Measurements from ENCODE around the gene ABCC11.

ABCC11 gene

DNA sequence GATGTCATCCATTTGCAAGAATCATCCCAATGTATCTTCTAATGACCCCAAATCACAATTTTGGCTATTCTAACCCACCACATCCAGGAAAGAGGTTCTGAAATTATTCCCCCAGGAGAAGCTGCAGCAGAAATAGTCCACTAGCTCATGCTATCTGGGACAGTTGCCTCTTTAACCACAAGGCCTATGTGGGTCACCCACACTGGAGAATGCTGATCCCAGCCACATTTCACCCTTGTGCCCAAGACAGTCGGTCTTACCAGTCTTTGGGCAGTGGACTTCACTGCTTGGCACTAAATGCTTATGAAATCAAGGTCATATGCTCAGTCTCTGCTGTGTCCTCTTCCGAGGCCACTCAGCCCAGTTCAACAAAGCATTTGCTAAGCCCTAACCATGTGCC, 118.6 kb downstream of the ABCC11 start:
- Histone ChIP-seq H3K36me3 (ENCODE audit: control insufficient read depth in 4 of 4, insufficient read depth in 4 of 4, low read length in 3 of 4) (no peaks in the 10 kb centered on the region), H3K9me3 (ENCODE audit: control extremely low read depth in 1 of 5, control insufficient read depth in 4 of 5, insufficient read depth in 2 of 5, low read depth in 1 of 5, low read length in 4 of 5) (no peaks in the 10 kb centered on the region), H3K4me3 (ENCODE audit: control insufficient read depth in 1 of 7, extremely low read depth in 1 of 7, insufficient read depth in 4 of 7, low read depth in 2 of 7, low read length in 6 of 7) (no peak overlapping the region), H3K4me1 (ENCODE audit: control extremely low read depth in 1 of 4, control insufficient read depth in 4 of 4, insufficient read depth in 4 of 4, low read length in 3 of 4) (no peaks in the 10 kb centered on the region), H3K27me3 (replicated peaks in 2 of 5; ENCODE audit: control insufficient read depth in 4 of 5, insufficient read depth in 5 of 5, low read length in 4 of 5) (peaks cover 0 to 2% (median 0%) of the 10 kb centered on the region in 5 experiments), H3K27ac (ENCODE audit: insufficient read depth in 1 of 2, low read depth in 1 of 2, low read length in 2 of 2, poor library complexity in 1 of 2, severe bottlenecking in 2 of 2) (no peak overlapping the region)
- WGBS (ENCODE audit: insufficient coverage), result 93% methylated on average over 2 of the region's 2 CpGs
- DNase-seq, result no peak
- ChIA-PET POLR2A (no interaction called here), CTCF (interaction anchor here (1.6 kb wide), 1 partner anchor 9 kb away, joined by 3 read pairs; no protein-coding TSS in a partner anchor)

DNA sequence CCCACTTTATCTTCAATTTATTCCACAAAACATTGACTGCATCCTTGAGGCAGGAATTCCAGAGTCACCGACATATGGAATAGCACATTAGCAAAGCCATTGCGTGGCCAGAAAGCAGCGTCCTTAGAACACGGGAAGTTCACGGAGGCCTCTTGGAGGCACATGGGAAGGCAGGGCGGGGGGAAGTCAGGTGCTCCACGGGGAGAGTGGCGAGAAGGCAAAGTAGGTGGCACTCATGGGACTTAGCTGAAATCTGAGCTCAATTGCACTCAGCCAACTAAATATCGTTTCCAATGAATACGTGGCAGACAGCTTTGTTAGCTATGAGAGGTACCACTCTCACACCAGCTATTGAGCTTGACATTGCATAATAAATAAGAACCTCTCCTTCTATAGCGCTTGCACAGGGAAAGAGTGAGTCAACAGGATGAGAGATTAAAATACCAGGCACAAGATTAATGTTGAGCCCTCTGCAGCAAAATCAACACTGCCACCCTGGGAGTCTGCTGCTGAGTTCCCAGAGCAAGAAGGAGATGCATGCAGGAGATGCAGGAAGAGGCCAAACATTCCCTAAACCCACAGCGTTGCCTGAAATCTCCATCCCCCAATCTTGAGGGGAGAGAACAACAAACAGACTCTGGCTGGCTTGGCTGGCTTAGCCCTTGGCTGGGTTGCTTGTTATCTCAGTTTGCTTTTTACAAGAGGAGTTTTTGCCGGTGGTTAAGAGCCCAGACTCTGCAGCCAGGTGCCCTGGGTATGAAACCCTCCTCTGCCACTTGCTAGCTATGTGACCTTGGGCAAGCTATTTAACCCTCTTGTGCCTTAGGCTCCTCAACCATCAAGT, 120.3 kb downstream of the ABCC11 start:
- no peaks in the 10 kb centered on the region for H3K9me3 ChIP-seq (ENCODE audit: control extremely low read depth in 1 of 5, control insufficient read depth in 4 of 5, insufficient read depth in 2 of 5, low read depth in 1 of 5, low read length in 4 of 5)
- DNase-seq, result no peak
- no peaks in the 10 kb centered on the region for H3K4me1 ChIP-seq (ENCODE audit: control extremely low read depth in 1 of 4, control insufficient read depth in 4 of 4, insufficient read depth in 4 of 4, low read length in 3 of 4)
- CTCF ChIA-PET, result interaction anchor here (0.5 to 0.6 kb wide), 2 partner anchors 21 to 28 kb away, joined by 3 to 4 read pairs; no protein-coding TSS in a partner anchor
- H3K27ac ChIP-seq (ENCODE audit: insufficient read depth in 1 of 2, low read depth in 1 of 2, low read length in 2 of 2, poor library complexity in 1 of 2, severe bottlenecking in 2 of 2), result no peak overlapping the region
- H3K27me3 ChIP-seq (replicated peaks in 2 of 5; ENCODE audit: control insufficient read depth in 4 of 5, insufficient read depth in 5 of 5, low read length in 4 of 5), result peaks cover 0 to 2% (median 0%) of the 10 kb centered on the region in 5 experiments
- POLR2A ChIA-PET, result no interaction called here
- H3K36me3 ChIP-seq (ENCODE audit: control insufficient read depth in 4 of 4, insufficient read depth in 4 of 4, low read length in 3 of 4), result no peaks in the 10 kb centered on the region
- WGBS (ENCODE audit: insufficient coverage), result 76% methylated on average over 13 of the region's 13 CpGs
- H3K4me3 ChIP-seq (ENCODE audit: control insufficient read depth in 1 of 7, extremely low read depth in 1 of 7, insufficient read depth in 4 of 7, low read depth in 2 of 7, low read length in 6 of 7), result no peak overlapping the region

DNA sequence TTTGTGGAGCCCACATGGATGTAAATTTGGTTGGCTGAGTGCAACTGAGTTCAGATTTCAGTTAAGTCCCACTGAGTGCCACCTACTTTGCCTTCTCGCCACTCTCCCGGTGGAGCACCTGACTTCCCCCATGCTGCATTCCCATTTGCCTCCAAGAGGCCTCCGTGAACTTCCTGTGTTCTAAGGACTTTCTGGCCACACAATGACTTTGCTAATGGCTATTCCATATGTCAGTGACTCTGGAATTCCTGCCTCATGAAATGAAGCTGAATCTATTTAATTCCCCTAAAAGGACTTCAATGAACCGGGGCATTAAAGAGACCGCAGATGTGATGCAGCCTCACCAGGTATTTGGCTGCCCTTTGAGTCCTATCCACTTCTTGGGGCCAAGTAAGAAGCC, 121.5 kb downstream of the ABCC11 start:
- Histone ChIP-seq H3K27ac (ENCODE audit: insufficient read depth in 1 of 2, low read depth in 1 of 2, low read length in 2 of 2, poor library complexity in 1 of 2, severe bottlenecking in 2 of 2) (no peak overlapping the region), H3K9me3 (ENCODE audit: control extremely low read depth in 1 of 5, control insufficient read depth in 4 of 5, insufficient read depth in 2 of 5, low read depth in 1 of 5, low read length in 4 of 5) (no peaks in the 10 kb centered on the region), H3K4me3 (ENCODE audit: control insufficient read depth in 1 of 7, extremely low read depth in 1 of 7, insufficient read depth in 4 of 7, low read depth in 2 of 7, low read length in 6 of 7) (no peak overlapping the region), H3K4me1 (ENCODE audit: control extremely low read depth in 1 of 4, control insufficient read depth in 4 of 4, insufficient read depth in 4 of 4, low read length in 3 of 4) (no peaks in the 10 kb centered on the region), H3K27me3 (replicated peaks in 2 of 5; ENCODE audit: control insufficient read depth in 4 of 5, insufficient read depth in 5 of 5, low read length in 4 of 5) (no peaks in the 10 kb centered on the region), H3K36me3 (ENCODE audit: control insufficient read depth in 4 of 4, insufficient read depth in 4 of 4, low read length in 3 of 4) (no peaks in the 10 kb centered on the region)
- WGBS (ENCODE audit: insufficient coverage), result 84% methylated on average over 5 of the region's 5 CpGs
- no peak for DNase-seq
- POLR2A ChIA-PET, result no interaction called here
- CTCF ChIA-PET, result no interaction called here

DNA sequence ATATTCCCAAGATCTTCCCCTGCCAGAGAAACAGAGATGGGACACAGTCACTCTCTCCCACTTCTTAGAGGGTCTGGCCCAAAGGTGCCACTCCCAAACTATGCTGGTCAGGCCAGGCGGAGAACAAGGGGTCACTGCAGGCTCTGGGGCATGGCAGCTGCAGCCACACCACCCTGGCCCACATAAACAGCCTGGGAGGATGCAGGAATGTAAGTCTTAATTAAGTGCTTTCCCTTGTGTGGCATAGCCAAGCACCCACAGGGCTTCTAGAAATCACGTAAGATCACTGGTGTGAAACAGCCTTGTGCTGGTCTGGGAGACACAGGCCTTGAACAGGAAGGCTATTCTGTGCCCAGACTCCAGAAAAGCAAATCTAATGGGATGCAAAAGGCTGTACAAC, 123.1 kb downstream of the ABCC11 start:
- WGBS (ENCODE audit: insufficient coverage), result 100% methylated on average over 1 of the region's 2 CpGs
- Histone ChIP-seq H3K4me3 (ENCODE audit: control insufficient read depth in 1 of 7, extremely low read depth in 1 of 7, insufficient read depth in 4 of 7, low read depth in 2 of 7, low read length in 6 of 7) (no peak overlapping the region), H3K27ac (ENCODE audit: insufficient read depth in 1 of 2, low read depth in 1 of 2, low read length in 2 of 2, poor library complexity in 1 of 2, severe bottlenecking in 2 of 2) (no peak overlapping the region), H3K36me3 (ENCODE audit: control insufficient read depth in 4 of 4, insufficient read depth in 4 of 4, low read length in 3 of 4) (no peaks in the 10 kb centered on the region), H3K27me3 (replicated peaks in 2 of 5; ENCODE audit: control insufficient read depth in 4 of 5, insufficient read depth in 5 of 5, low read length in 4 of 5) (no peaks in the 10 kb centered on the region), H3K9me3 (ENCODE audit: control extremely low read depth in 1 of 5, control insufficient read depth in 4 of 5, insufficient read depth in 2 of 5, low read depth in 1 of 5, low read length in 4 of 5) (no peaks in the 10 kb centered on the region), H3K4me1 (ENCODE audit: control extremely low read depth in 1 of 4, control insufficient read depth in 4 of 4, insufficient read depth in 4 of 4, low read length in 3 of 4) (no peaks in the 10 kb centered on the region)
- no peak for DNase-seq
- POLR2A ChIA-PET, result no interaction called here
- CTCF ChIA-PET, result no interaction called here

DNA sequence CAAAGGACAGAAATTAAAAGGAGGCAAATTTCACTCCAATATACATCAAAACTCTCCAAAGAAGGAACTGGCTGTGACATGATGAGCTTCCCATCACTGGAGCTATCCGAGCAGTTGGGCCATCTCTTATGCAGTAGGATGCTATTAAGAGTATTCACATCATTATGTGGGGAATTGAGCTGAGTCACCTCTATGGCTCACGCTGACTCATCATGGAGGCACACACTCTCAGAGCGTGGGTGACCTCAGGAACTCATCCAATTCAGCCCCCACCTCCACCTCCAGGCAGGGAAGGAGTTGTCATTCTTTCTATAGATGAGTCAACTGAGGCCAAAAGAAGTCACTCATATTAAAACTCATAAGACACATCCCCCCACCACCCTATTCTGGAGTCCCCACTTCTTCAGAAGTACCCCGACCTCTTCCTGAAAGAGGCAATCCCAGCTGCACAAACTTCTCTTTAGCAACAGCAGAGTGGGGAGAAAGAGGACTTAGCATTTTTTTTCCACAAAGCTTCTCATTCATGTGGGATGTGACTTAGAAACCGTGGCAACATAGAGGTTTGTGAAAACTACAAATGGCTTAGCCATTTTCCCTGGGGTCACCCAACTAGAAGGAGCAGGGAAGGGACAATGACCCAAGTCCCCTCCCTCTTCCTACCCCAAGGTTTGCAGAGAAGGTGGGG, 124.1 kb downstream of the ABCC11 start:
- Histone ChIP-seq H3K27me3 (replicated peaks in 2 of 5; ENCODE audit: control insufficient read depth in 4 of 5, insufficient read depth in 5 of 5, low read length in 4 of 5) (no peaks in the 10 kb centered on the region), H3K4me3 (ENCODE audit: control insufficient read depth in 1 of 7, extremely low read depth in 1 of 7, insufficient read depth in 4 of 7, low read depth in 2 of 7, low read length in 6 of 7) (no peak overlapping the region), H3K27ac (ENCODE audit: insufficient read depth in 1 of 2, low read depth in 1 of 2, low read length in 2 of 2, poor library complexity in 1 of 2, severe bottlenecking in 2 of 2) (no peak overlapping the region), H3K4me1 (ENCODE audit: control extremely low read depth in 1 of 4, control insufficient read depth in 4 of 4, insufficient read depth in 4 of 4, low read length in 3 of 4) (no peaks in the 10 kb centered on the region), H3K36me3 (ENCODE audit: control insufficient read depth in 4 of 4, insufficient read depth in 4 of 4, low read length in 3 of 4) (no peaks in the 10 kb centered on the region), H3K9me3 (ENCODE audit: control extremely low read depth in 1 of 5, control insufficient read depth in 4 of 5, insufficient read depth in 2 of 5, low read depth in 1 of 5, low read length in 4 of 5) (no peaks in the 10 kb centered on the region)
- WGBS (ENCODE audit: insufficient coverage), result 68% methylated on average over 4 of the region's 5 CpGs
- POLR2A ChIA-PET, result no interaction called here
- CTCF ChIA-PET, result interaction anchor here (0.8 kb wide), 1 partner anchor 41 kb away, joined by 3 read pairs; no protein-coding TSS in a partner anchor
- DNase-seq, result peak; percentile 6 to 56 (median 51)

DNA sequence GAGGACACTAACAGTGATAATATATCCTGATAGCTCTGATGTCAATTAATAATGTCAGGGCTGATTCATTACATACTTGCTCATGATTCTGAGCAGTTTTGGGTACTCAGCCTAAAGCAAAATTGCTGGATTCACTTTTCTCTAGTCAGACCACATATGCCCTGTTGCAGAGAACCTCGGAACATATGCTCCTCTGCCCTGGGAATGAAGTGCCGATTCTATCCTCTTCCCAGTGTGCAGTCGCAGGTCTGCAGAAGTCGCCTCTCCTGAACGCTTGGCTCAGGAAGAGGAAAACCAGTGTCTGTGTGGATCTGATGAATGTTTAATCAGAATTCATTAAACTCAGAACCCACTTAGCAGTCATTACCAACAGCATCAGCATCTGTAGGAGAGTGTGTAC, 126.1 kb downstream of the ABCC11 start:
- DNase-seq, result no peak
- POLR2A ChIA-PET, result no interaction called here
- CTCF ChIA-PET, result no interaction called here

DNA sequence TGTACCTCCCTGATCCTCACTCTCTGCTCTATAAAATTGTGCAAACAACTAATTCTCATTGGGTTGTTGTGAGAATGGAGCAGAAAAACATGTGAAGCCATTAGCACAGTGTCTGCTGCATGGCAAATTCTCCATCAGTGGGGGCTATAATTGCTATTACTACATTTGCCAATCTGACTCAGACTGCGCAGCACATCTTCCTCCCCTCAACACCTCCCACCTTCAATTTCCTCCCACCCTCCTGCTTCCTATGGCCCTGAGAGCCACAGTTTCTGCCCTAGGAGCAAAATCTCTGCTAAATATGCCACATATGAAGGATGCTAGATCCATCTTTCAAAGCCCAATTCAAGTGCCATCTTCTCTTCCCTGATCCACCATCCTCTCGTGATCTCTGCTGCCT, 128.5 kb downstream of the ABCC11 start:
- ChIA-PET POLR2A (no interaction called here), CTCF (no interaction called here)
- no peaks in the 10 kb centered on the region for H3K9me3 ChIP-seq (ENCODE audit: control extremely low read depth in 1 of 5, control insufficient read depth in 4 of 5, insufficient read depth in 2 of 5, low read depth in 1 of 5, low read length in 4 of 5)
- no peak overlapping the region for H3K4me3 ChIP-seq (ENCODE audit: control insufficient read depth in 1 of 7, extremely low read depth in 1 of 7, insufficient read depth in 4 of 7, low read depth in 2 of 7, low read length in 6 of 7)
- WGBS (ENCODE audit: insufficient coverage), result 100% methylated on average over 2 of the region's 2 CpGs
- H3K36me3 ChIP-seq (ENCODE audit: control insufficient read depth in 4 of 4, insufficient read depth in 4 of 4, low read length in 3 of 4), result no peaks in the 10 kb centered on the region
- H3K27ac ChIP-seq (ENCODE audit: insufficient read depth in 1 of 2, low read depth in 1 of 2, low read length in 2 of 2, poor library complexity in 1 of 2, severe bottlenecking in 2 of 2), result no peak overlapping the region
- H3K27me3 ChIP-seq (replicated peaks in 2 of 5; ENCODE audit: control insufficient read depth in 4 of 5, insufficient read depth in 5 of 5, low read length in 4 of 5), result peaks cover 0 to 1% (median 0%) of the 10 kb centered on the region in 5 experiments
- DNase-seq, result no peak
- H3K4me1 ChIP-seq (ENCODE audit: control extremely low read depth in 1 of 4, control insufficient read depth in 4 of 4, insufficient read depth in 4 of 4, low read length in 3 of 4), result no peaks in the 10 kb centered on the region

More for the DNA sequence above, 126.1 kb downstream of the ABCC11 start:
- Histone ChIP-seq H3K4me1 (ENCODE audit: control extremely low read depth in 1 of 4, control insufficient read depth in 4 of 4, insufficient read depth in 4 of 4, low read length in 3 of 4) (no peaks in the 10 kb centered on the region), H3K27me3 (replicated peaks in 2 of 5; ENCODE audit: control insufficient read depth in 4 of 5, insufficient read depth in 5 of 5, low read length in 4 of 5) (no peaks in the 10 kb centered on the region), H3K9me3 (ENCODE audit: control extremely low read depth in 1 of 5, control insufficient read depth in 4 of 5, insufficient read depth in 2 of 5, low read depth in 1 of 5, low read length in 4 of 5) (no peaks in the 10 kb centered on the region), H3K27ac (ENCODE audit: insufficient read depth in 1 of 2, low read depth in 1 of 2, low read length in 2 of 2, poor library complexity in 1 of 2, severe bottlenecking in 2 of 2) (no peak overlapping the region), H3K36me3 (ENCODE audit: control insufficient read depth in 4 of 4, insufficient read depth in 4 of 4, low read length in 3 of 4) (no peaks in the 10 kb centered on the region), H3K4me3 (ENCODE audit: control insufficient read depth in 1 of 7, extremely low read depth in 1 of 7, insufficient read depth in 4 of 7, low read depth in 2 of 7, low read length in 6 of 7) (no peak overlapping the region)
- 94% methylated on average over 3 of the region's 5 CpGs for WGBS (ENCODE audit: insufficient coverage)

Data from common myeloid progenitor, CD34-positive (primary cell).